ENCODE measurements around the gene KRT80.

DNA sequence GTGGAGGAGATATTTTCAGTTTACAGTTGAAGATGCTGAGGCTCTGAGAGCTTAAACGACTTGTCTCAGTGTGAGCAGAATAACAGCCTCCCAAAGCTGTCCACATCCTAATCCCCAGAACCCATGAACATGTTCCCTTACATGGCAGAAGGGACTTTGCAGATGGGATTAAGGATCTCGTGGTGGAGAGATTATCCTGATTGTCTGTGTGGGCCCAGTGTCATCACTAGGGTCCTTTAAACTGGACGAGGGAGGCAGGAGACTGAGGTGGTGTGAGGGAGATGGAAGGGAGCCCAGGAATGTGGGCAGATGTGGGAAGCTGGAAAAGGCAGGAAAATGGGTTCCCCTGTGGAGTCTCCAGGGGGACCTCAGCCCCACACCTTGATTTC lies 9.6 kb upstream of the KRT80 start:
- TF ChIP-seq, protein P1, sequence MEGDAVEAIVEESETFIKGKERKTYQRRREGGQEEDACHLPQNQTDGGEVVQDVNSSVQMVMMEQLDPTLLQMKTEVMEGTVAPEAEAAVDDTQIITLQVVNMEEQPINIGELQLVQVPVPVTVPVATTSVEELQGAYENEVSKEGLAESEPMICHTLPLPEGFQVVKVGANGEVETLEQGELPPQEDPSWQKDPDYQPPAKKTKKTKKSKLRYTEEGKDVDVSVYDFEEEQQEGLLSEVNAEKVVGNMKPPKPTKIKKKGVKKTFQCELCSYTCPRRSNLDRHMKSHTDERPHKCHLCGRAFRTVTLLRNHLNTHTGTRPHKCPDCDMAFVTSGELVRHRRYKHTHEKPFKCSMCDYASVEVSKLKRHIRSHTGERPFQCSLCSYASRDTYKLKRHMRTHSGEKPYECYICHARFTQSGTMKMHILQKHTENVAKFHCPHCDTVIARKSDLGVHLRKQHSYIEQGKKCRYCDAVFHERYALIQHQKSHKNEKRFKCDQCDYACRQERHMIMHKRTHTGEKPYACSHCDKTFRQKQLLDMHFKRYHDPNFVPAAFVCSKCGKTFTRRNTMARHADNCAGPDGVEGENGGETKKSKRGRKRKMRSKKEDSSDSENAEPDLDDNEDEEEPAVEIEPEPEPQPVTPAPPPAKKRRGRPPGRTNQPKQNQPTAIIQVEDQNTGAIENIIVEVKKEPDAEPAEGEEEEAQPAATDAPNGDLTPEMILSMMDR (conservative IDR thresholded peaks at IDR 0.05; ENCODE audit: low read depth in 2 of 2), result no peak
- TF ChIP-seq, protein P2, sequence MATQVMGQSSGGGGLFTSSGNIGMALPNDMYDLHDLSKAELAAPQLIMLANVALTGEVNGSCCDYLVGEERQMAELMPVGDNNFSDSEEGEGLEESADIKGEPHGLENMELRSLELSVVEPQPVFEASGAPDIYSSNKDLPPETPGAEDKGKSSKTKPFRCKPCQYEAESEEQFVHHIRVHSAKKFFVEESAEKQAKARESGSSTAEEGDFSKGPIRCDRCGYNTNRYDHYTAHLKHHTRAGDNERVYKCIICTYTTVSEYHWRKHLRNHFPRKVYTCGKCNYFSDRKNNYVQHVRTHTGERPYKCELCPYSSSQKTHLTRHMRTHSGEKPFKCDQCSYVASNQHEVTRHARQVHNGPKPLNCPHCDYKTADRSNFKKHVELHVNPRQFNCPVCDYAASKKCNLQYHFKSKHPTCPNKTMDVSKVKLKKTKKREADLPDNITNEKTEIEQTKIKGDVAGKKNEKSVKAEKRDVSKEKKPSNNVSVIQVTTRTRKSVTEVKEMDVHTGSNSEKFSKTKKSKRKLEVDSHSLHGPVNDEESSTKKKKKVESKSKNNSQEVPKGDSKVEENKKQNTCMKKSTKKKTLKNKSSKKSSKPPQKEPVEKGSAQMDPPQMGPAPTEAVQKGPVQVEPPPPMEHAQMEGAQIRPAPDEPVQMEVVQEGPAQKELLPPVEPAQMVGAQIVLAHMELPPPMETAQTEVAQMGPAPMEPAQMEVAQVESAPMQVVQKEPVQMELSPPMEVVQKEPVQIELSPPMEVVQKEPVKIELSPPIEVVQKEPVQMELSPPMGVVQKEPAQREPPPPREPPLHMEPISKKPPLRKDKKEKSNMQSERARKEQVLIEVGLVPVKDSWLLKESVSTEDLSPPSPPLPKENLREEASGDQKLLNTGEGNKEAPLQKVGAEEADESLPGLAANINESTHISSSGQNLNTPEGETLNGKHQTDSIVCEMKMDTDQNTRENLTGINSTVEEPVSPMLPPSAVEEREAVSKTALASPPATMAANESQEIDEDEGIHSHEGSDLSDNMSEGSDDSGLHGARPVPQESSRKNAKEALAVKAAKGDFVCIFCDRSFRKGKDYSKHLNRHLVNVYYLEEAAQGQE (IDR thresholded peaks at IDR 0.05; ENCODE audit: unreplicated experiment), result no peak
- TF ChIP-seq ZNF331 (CRISPR knock-in tag; IDR thresholded peaks at IDR 0.05; ENCODE audit: low read depth), result no peak
- no peak for TF ChIP-seq EZH2 (IDR thresholded peaks at IDR 0.05; ENCODE audit: low read depth, unreplicated experiment)

All from GM23338 (cell line).